ENCODE measurements around the gene PRSS50.
A peak's percentile ranks its signal among the peaks of the same experiment; 100 is the strongest.

PRSS50 gene

DNA sequence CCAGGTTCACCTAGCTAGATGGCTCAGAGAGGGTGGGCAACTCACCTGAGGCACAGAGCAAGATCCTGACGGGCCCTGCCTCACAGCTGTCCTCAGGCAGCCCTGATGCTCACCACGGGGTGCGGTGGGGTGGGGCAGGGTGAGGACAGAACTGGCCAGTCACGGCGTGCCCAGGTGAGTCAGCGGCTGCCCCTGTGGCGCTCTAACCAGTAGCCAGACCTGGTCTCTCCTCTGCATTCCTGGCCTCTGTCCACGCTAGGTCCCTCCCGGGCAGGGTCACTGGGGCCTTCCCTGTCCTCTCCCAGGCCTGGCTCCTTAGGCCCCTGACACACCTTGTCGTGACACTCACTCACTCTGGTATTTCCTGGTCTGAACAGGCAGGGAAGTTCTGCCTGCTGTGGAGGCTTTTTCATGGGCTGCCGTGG lies 25.1 kb downstream of the PRSS50 start:
- no peak for DNase-seq (ENCODE audit: low spot score)

DNA sequence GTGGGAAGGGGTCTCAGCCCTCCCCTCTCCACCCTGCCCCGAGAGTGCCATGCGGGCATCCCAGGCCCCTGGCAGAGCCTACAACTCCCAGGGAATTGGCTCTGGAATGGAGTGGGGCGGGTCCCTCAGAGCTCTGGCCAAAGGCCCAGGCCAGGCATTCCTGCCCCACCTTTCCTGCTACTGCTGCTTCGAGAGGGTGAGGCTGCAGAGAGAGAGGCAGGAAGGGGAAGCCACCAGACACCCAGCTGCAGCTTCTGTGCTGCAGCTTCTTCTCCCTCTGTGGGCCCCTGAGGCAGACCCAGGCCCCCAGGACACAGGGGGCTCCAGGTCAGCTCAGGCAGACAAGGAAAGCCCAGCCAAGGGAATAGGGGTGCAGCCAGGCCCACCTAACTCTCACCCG lies 26.9 kb downstream of the PRSS50 start:
- no peak for DNase-seq (ENCODE audit: low spot score)

DNA sequence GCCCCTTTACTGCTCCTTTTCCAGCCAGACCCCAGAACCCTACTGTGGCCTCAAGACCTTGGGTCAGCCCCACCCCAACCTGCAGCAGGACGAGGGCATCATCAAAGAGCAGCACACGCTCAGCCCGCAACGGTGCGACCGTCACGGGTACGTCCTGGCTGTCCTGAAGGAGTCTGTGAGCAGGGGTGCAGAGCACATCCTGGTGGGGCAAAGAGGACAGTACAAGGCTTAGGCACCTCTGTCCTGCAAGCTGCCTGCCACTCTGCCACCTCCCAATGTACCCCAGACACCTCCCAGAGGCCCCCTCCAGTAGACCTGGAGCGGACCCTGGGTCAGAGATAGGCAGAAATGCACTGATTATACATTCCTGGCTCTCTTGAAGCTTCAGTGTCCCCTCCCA lies 32.2 kb downstream of the PRSS50 start:
- no peak for DNase-seq (ENCODE audit: low spot score)

DNA sequence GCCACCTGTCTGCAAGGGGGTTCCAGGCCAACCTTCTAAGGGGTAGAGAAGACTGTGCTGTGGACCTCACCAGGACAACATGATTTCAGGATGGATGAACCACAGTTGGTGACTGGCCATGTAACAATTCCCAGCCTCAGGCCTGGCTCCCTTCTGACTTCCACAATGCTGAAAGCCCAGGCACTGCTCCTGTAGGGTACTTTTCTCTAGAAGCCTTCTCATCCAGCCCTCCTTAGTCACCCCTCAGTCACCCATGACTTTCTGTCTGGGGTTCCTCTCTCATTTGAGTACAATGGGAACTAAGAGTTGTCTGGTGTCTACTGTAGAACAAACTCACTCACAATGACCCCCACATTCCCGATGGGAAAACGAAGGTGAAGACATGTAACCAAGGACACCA lies 32.8 kb downstream of the PRSS50 start:
- no peak for DNase-seq (ENCODE audit: low spot score)

DNA sequence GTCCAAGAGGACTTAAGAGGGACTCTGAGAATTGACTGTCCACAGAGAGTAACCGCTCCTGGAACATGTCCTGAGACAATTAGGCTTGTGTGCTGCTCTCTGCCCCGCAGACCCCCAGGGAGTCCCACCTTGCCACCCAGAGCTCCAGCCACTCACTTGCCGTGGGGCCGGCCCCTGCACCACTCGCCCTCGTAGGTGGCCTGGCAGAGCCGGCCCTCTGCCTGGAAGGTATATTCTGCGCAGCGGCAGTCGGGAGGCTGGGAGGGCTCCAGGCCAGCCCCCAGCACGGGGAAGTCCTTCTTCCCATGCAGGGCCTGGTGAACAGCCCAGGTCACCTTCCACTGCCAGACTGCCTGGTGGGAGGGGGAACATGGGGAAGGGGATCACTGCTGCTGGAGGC lies 34.7 kb downstream of the PRSS50 start:
- no peak for DNase-seq (ENCODE audit: low spot score)

DNA sequence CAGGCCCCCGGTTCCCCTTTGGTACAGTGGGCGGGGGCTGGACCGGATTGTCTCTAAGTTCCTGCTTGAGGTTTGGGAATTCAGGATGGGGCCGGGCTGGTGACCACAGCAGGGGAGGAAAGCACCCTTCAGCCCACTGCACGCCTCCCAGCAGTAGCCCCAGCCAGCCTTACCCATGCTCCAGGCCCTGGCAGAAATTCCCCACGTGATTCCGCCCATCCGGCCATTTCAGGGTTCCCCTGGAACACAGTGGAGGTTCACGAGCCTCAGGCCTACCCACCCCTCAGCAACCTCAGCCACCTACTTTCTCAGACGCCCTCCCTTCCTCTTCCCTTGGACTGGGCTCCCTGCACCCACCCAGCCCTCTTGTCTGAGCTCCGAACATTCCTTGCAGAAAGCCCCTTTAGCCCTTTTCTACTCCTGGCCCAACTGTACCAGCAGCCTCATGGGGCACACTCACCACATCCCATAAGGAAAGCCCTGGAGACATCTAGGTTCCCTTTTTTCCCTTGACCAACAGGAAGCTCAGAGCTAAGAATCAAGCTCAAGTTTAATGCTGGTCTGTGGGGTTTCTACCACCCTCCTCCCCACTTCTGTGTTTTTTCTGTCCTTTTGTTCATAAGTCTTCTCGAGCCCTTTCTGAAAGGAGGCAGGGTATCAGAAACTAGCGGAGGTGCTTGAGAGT lies 35.7 kb downstream of the PRSS50 start:
- no peak for DNase-seq (ENCODE audit: low spot score)

DNA sequence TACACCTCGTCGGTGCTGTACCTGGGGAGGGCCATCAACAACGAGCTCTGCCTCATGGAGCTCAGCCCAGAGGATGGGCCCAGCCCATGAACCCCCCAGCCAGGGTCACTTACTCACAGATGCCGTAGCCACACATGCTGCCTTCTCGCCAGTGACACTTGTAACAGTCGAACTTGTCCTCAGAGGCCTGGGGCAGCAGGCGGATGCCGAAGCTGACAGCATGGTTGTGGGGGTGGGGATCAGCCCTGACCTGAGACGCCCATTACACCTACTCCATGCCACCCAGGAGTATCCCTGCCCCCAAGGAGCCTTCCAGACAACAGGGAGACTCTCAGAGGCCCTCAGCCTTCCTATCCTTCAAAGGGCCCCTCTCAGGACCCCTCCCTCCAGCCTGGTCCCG lies 36.3 kb downstream of the PRSS50 start:
- DNase-seq (ENCODE audit: low spot score) = no peak

DNA sequence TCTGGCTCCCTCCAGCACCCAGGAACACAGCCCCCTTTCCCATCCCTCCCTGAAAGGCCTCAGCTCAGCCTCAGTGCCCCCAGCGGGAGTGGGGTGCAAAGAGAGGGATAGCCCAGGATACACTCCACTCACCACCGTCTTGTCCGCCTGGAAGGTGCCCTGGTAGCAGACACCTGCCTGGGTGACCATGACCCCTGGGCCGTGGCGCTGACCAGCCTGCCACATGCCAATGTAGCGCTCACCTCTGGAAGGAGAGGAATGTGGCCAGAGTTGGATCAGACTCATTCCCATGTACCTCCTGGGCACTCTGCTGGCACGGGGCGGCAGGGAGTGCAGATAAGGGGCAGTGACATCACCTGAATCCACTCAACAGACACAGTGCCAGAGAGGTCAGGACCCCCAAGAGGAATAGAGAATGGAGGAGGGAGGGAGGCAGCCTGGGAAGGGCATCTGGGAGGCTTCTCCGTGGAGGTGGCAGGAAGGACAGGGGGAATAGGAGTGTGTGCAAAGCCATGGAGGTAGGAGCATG lies 37.3 kb downstream of the PRSS50 start:
- DNase-seq (ENCODE audit: low spot score) = no peak

DNA sequence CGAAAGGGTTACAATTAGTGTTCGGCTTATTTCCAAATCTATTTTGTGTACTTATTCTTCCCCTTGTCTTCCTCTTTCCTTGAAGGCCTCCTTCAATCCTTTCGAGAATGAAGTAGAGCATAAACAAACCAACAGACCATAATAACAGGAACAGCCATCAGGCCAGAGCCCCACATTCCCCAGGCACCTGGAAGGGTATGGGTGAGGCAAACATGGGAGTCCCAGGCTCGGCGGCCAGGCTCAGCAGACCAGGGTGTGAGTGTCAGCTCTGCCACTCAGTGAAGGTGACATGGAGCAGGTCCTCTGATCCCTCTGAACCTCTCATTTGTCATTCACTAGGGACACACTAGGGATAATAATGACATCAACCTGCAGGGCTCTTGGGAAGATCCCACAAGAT lies 38.0 kb downstream of the PRSS50 start:
- DNase-seq (ENCODE audit: low spot score) = no peak

DNA sequence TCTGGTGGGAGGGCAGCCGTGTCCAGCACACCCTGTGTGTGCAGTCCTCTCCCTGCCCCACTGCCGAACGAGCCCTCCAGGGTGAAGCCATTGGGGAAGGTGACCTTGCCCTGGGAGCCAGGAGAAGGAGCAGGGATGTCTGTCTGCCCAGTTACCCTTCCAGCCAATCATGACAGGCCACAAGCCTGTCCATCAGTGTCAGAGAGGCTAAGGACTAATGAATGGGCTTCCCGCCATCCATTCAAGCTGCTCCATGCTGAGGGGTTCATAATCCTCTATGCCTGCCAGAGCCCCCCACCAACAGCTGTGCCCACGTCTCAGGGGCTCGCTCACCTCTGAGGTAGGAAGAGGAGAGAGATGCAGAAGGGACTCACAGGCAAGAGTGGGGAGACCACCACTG lies 39.4 kb downstream of the PRSS50 start:
- no peak for DNase-seq (ENCODE audit: low spot score)

DNA sequence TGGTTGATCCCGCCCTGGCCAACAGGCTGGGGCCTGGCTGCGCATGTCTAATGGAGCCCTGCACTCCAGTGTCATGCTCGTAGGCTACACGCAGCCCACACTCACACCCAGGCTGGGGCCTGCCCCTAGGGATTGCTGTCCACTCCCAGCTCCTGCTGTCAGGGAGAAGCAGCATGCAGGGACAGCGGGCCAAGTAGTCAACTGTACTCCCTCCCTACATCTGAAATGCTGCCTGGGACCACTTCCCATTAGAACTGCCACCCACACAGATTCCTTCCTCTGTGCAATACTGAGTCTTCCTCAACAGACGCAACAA lies 40.3 kb downstream of the PRSS50 start:
- DNase-seq (ENCODE audit: low spot score) = peak; percentile 60

DNA sequence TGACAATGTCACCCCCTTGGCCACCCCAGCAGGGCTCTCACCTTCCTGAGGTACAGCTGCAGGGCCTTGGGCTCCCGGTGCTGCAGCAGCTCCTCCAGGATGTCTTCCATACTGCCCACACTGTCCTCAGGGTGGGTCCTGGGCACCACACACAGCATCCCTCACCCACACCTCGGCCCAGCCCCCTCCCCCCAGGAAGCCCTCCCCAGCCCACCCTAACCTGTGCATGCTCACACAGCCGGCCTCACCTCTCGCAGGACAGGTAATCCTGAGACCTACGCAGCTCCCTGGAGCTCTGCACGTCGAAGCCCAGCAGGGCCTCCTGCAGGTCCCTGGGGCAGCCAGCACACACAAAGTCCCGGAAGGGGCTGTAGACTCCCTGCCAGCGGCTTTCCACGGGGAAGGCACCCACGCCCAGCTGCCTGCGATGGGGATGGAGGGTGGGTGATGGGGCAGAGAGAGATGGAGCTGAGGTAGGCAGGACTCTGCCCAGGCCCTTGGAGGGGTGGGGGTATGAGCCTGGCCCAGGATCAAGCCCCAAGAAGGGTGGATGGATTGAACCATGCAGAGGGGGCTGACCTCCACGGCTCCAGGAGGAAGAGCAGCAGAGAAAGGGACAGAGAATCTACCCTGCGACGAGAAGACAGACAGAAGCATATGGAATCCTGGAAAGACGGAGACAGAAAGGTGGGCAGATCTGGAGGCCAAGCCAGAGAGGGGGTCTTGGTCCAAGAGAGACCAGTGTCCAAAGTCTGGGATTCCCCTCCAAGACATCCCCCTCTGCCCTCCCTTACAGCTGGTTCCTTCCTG lies 40.9 kb downstream of the PRSS50 start:
- no peak for DNase-seq (ENCODE audit: low spot score)

DNA sequence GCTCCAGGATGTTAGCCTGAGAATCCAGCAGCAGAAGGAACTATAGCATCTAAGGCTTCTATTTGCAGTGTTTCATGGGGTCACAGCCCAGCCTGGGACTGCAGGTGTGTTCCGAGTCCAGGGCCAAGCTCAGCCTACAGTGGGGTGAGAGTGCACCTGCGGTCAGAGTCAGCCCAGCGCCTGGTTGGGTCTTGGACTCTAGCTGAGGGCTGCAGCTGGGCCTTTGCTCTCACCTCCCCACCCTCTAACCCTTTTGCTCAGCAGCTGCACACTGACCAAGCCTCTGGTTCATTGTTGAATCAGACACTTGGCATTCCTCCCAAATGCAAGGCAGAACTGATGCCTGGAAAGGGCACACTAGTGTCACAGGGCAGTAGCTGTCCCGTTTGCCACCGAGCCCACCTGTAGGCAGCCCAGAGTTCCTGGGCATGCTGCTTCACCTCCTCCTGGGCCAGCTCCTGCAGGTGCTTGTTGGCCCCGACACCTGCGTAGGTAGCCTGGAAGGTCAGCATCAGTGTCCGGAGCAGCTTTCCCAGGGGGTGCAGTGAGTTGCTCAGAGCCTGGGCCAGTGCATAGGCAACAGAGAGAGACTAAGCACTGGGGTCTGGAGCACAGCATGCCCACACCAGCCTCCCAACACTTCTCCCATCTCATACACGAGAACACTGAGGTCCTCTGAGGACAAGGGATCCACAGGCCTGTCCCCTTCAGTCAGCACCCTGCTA lies 41.7 kb downstream of the PRSS50 start:
- DNase-seq (ENCODE audit: low spot score) = peak; percentile 66

DNA sequence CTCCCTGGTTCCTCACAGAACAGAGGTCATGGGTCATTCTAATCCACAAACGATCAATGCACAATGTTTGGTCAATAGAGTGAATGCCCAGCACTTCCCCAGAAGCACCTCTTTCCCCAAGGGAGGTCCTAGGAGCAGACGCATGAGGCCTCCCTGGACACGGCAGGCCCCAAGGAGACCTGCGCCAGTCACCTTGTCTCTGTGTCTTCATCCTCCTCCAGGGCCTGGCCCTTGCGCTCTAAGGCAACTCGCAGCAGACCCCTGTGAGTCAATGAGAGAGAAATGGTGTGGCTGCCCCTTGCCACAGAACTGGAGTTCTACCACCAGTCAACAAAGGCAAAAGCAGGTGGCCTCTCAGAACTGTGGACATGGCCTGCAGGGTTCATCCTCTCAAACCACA lies 42.2 kb downstream of the PRSS50 start:
- no peak for DNase-seq (ENCODE audit: low spot score)

DNA sequence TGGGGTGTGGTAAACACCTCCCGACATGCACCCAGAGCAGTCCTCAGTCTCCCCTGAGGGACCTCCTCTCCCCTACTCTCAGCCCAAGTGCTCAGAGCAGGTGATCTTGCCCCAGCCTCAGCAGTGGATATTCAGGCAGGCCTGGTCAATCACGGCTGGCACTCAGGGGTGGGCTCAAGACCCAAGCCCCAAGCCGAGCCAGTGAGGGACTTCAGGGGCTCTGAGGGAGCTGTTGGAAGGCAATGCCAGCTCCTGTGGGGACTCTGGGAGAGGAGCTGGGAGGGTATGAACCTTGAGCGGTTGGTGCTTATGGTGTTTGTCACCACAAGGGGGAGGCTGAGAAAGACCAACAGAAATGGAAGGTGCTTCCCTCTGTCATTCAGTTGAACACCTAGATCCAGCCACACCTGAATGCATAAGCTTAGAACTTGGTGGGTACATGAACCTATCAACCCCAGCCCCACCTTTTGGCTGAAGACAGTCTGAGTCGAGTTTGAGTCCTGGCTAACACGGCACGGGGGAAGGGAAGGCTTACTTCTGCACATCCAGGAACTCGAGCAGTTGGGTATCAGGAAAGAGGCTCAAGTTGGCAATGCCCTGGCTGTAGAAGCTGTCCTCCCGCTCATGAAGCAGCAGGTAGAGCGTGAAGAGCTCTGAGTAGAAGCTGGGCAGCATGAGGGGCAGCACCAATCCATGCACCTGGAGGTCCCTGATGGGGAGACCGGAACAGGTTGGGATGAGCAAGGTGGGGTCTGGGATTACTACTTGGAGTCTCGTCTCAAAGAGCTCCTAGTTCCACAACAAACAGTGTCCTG lies 43.4 kb downstream of the PRSS50 start:
- DNase-seq (ENCODE audit: low spot score) = no peak

DNA sequence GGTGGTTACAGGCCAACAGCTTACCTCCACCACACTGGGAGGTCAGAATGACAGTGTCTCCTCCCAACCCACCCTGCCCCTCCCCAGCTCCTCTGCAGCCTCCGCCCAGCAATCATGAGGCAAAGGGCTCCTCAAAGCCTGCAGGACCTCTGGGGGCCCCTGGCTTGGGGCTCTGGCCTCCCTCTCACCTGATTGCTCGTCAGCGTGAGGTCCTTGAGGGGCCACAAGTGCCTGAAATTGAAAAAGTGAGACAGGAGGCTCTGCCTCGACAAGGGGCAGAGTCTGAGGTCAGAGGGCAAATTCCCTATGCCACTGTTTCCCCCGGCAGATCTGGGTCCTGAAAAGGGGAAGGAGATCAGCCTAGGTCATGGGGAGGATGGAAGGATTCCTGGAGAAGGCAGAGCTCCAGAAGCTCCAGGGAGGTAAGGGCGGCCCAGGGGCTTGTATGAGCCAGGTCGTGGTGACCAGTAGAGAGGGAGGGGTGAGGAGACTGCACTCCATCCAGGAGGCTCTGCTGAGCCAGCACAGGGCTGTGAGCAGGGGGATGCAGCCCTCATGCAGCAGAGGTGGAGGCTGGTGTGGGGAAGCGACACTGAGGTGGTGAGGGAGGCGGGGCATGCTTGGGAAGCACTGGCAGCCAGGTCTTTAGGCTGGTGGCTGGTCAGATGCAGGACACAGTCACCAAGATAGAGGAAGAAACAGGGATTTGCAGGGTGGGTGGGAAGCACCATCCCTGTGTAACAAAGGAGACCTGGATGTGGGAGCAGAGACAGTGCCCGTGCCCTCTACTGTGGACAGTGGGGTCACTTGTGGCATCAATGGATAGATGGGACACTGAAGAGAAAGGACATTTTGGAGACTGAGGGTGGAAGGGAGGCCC lies 44.3 kb downstream of the PRSS50 start:
- DNase-seq (ENCODE audit: low spot score) = no peak

DNA sequence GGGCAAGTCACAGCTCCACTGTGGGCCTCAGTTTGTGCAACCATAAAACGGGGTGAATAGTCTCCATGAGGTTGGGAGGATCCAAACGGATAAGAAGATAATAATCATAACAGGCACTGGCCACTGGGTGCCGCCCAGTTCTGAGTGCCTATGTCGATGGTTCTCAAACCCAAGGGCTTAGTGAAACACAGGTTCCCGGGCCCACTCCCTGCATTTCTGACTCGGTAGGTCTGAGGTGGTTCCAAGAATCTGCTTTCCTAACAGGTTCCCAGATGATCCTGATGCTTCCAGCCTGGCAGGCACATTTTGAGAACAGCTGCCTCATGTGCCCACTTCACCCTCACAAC lies 45.3 kb downstream of the PRSS50 start:
- no peak for DNase-seq (ENCODE audit: low spot score)

DNA sequence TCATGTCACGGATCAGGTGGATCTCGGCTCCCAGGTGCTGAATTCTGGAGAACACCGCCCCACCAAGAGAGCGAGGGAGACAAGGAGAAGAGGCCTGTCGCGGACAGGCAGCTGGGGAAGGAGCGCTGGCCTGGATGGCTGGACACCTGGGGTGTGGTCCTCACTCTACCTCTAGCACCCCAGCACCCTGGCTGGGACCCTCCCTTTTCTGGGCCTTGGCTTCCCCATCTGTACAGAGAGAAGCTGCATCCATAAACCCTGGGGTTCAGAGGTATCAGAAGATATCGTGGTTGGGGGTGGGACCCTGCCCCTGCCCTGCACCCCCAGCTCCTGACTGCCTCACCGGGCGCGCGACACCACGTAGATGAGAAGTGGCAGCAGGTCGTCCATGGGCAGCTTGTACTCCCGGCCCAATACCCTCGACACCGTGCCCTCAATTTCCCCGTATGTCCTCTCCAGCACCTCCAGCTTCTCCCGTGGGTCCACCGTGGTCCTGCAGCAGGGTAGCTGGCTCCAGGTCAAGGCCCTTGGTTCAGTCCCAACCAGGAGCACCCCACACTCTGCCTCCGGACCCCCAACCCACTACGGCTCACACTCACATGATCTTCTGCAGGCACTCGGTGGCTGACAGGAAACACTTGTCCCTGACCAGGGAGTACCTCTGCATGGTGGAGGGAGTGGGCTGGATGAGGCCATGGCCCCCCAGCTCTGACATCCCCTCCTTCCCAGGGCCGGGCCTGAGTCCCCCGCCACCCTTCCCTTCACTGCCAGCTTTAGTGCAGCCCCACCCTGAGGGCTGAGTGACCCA lies 45.9 kb downstream of the PRSS50 start:
- DNase-seq (ENCODE audit: low spot score) = no peak

DNA sequence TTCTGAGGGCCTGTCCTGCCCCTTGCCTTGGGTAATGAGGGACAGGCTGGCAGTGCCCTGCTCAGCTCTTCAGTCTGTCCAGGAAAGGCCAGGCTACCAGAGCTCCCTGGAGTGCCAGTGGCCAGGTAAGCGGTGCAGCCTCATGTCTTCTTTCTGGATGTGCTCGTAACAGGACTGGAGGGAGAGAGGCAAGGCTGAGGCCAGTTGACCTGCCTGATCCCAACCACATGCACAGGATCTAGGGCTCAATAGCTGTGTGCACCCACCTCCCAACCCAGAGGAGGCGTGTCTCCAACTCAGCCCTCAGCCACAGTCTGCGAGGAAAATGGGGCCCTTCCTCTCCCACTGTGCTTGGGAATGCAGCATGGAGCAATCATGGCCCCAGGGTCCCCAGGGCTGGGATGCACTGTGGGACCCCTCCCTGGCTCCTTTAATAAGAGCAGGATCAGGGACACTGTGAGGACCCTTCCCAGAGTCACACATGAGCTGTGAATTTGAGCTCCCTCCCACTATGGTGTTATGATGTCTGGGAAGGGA lies 46.7 kb downstream of the PRSS50 start:
- peak; percentile 3 for DNase-seq (ENCODE audit: low spot score)
